ENCODE measurements around the gene AP3S2.

The AP3S2 gene

GRCh38 chr15:89822611-89822950 is 71.2 kb downstream of the AP3S2 start:
- H3K4me3 ChIP-seq (ENCODE audit: low read length) = no peak overlapping the region
- H3K36me3 ChIP-seq (ENCODE audit: insufficient read depth, low read length) = no peaks in the 10 kb centered on the region
- H3K9me3 ChIP-seq (ENCODE audit: low read length) = no peaks in the 10 kb centered on the region
- H2AFZ ChIP-seq (ENCODE audit: low read depth, low read length) = no peak overlapping the region
- H3K4me1 ChIP-seq (ENCODE audit: insufficient read depth, low read length) = no peaks in the 10 kb centered on the region
- peaks cover 10% of the 10 kb centered on the region for H3K27me3 ChIP-seq (ENCODE audit: insufficient read depth, low read length)

GRCh38 chr15:89822026-89822425 is 71.8 kb downstream of the AP3S2 start:
- no peak overlapping the region for H2AFZ ChIP-seq (ENCODE audit: low read depth, low read length)
- no peaks in the 10 kb centered on the region for H3K4me1 ChIP-seq (ENCODE audit: insufficient read depth, low read length)
- no peaks in the 10 kb centered on the region for H3K36me3 ChIP-seq (ENCODE audit: insufficient read depth, low read length)
- H3K27me3 ChIP-seq (ENCODE audit: insufficient read depth, low read length) = peaks cover 10% of the 10 kb centered on the region
- H3K9me3 ChIP-seq (ENCODE audit: low read length) = no peaks in the 10 kb centered on the region
- H3K4me3 ChIP-seq (ENCODE audit: low read length) = no peak overlapping the region

- Histone ChIP-seq H3K27me3 (ENCODE audit: insufficient read depth, low read length) (peaks cover 20% of the 10 kb centered on the region), H3K4me3 (ENCODE audit: low read length) (no peak overlapping the region), H3K36me3 (ENCODE audit: insufficient read depth, low read length) (no peaks in the 10 kb centered on the region), H2AFZ (ENCODE audit: low read depth, low read length) (no peak overlapping the region), H3K9me3 (ENCODE audit: low read length) (peaks cover 1% of the 10 kb centered on the region), H3K4me1 (ENCODE audit: insufficient read depth, low read length) (no peaks in the 10 kb centered on the region)
Observed at GRCh38 chr15:89820666-89821611, 72.9 kb downstream of the AP3S2 start.

- Histone ChIP-seq H3K4me3 (ENCODE audit: low read length) (no peak overlapping the region), H3K27me3 (ENCODE audit: insufficient read depth, low read length) (peaks cover 45% of the 10 kb centered on the region), H3K9me3 (ENCODE audit: low read length) (peaks cover 11% of the 10 kb centered on the region), H2AFZ (ENCODE audit: low read depth, low read length) (no peak overlapping the region), H3K4me1 (ENCODE audit: insufficient read depth, low read length) (no peaks in the 10 kb centered on the region), H3K36me3 (ENCODE audit: insufficient read depth, low read length) (no peaks in the 10 kb centered on the region)
Observed at GRCh38 chr15:89818287-89818686, 75.5 kb downstream of the AP3S2 start.

DNA sequence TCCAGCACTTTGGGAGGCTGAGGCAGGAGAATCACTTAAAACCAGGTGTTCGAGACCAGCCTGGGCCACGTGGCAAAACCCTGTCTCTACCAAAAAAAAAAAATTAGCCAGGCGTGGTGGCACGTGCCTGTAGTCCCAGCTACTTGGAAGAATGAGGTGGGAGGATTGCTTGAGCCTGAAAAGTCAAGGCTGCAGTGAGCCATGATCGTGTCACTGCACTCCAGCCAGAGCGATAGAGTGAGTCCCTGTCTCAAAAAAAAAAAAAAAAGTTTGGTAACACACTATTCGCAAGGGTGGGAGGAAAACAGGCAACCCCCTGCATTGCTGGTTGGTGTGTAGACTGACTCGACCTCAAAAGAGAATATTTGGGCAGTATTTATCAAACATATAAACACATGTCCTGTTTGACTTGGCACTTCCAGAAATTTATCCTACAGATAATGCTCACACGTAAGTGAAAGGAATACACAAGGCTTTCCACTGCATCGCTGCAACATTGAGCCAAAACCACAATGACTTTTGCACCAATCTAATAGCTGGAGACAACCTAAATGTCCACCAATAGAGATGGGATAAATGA is 76.0 kb downstream of the AP3S2 start:
- H3K4me1 ChIP-seq (ENCODE audit: insufficient read depth, low read length) = no peaks in the 10 kb centered on the region
- H3K9me3 ChIP-seq (ENCODE audit: low read length) = peaks cover 11% of the 10 kb centered on the region
- H2AFZ ChIP-seq (ENCODE audit: low read depth, low read length) = no peak overlapping the region
- H3K27me3 ChIP-seq (ENCODE audit: insufficient read depth, low read length) = peaks cover 50% of the 10 kb centered on the region
- no peak overlapping the region for H3K4me3 ChIP-seq (ENCODE audit: low read length)
- H3K36me3 ChIP-seq (ENCODE audit: insufficient read depth, low read length) = no peaks in the 10 kb centered on the region

DNA sequence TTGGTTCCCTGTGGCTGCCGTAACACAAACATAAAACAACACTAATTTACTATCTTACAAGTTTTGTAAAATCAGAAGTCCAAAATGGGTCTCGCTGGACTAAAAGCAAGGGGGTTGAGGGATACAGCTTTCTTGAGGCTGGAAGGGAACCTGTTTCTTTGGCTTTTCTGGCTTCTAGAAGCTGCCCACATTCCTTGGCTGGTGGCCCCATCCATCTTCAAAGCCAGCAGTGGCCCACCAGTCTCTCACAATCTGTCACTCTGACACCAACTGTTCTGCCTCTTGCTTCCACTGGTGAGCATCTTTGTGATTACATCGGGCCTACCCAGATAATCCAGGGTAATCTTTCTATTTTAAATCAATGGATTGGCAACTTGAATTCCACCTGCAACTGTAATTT is 78.0 kb downstream of the AP3S2 start:
- H3K36me3 ChIP-seq (ENCODE audit: insufficient read depth, low read length) = no peaks in the 10 kb centered on the region
- H3K9me3 ChIP-seq (ENCODE audit: low read length) = peaks cover 12% of the 10 kb centered on the region
- H3K4me3 ChIP-seq (ENCODE audit: low read length) = no peak overlapping the region
- H2AFZ ChIP-seq (ENCODE audit: low read depth, low read length) = no peak overlapping the region
- peaks cover 56% of the 10 kb centered on the region for H3K27me3 ChIP-seq (ENCODE audit: insufficient read depth, low read length)
- H3K4me1 ChIP-seq (ENCODE audit: insufficient read depth, low read length) = no peaks in the 10 kb centered on the region

DNA sequence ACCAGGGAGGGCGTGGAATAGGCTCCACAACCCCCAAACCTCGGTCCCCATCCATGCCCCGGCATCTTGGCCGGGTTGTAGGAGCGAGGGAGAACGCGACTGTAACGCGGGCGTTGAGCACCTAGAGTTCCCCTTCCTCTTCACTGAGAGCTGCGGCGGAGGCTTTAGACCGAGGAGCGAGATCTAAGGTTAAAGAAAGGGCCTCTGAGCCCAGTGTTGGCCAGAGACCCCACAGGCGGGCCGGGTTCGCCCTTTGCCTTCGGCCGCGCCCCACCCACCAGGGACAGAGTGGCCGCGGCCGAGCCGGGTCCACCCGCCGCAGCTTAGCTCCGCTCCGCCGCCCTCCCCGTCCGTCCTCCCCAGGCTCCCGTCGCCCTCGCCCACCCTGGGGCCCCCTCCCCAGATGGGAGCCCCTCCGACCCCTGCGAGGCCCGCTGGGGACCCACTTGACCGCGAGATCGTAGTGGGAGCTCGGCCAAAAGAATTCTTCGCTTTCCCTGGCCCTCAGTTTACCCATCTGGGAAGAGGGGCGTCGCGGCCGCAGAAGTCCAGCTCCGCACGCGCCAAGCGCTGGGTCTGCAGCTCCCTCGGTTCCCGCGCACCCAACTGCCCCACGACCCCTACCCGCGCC is 79.6 kb downstream of the AP3S2 start:
- Histone ChIP-seq H2AFZ (ENCODE audit: low read depth, low read length) (no peak overlapping the region), H3K27me3 (ENCODE audit: insufficient read depth, low read length) (peaks cover 57% of the 10 kb centered on the region), H3K9me3 (ENCODE audit: low read length) (peaks cover 12% of the 10 kb centered on the region), H3K36me3 (ENCODE audit: insufficient read depth, low read length) (no peaks in the 10 kb centered on the region), H3K4me1 (ENCODE audit: insufficient read depth, low read length) (no peaks in the 10 kb centered on the region), H3K4me3 (ENCODE audit: low read length) (no peak overlapping the region)

- Histone ChIP-seq H3K4me3 (ENCODE audit: low read length) (no peak overlapping the region), H2AFZ (ENCODE audit: low read depth, low read length) (no peak overlapping the region), H3K36me3 (ENCODE audit: insufficient read depth, low read length) (no peaks in the 10 kb centered on the region), H3K9me3 (ENCODE audit: low read length) (peaks cover 12% of the 10 kb centered on the region), H3K27me3 (ENCODE audit: insufficient read depth, low read length) (peaks cover 57% of the 10 kb centered on the region), H3K4me1 (ENCODE audit: insufficient read depth, low read length) (no peaks in the 10 kb centered on the region)
Observed at GRCh38 chr15:89813381-89814111, 80.2 kb downstream of the AP3S2 start.

- peaks cover 57% of the 10 kb centered on the region for H3K27me3 ChIP-seq (ENCODE audit: insufficient read depth, low read length)
- no peaks in the 10 kb centered on the region for H3K4me1 ChIP-seq (ENCODE audit: insufficient read depth, low read length)
- no peak overlapping the region for H3K4me3 ChIP-seq (ENCODE audit: low read length)
- peaks cover 12% of the 10 kb centered on the region for H3K9me3 ChIP-seq (ENCODE audit: low read length)
- H3K36me3 ChIP-seq (ENCODE audit: insufficient read depth, low read length) = no peaks in the 10 kb centered on the region
- H2AFZ ChIP-seq (ENCODE audit: low read depth, low read length) = no peak overlapping the region
Observed at GRCh38 chr15:89812847-89813320, 80.9 kb downstream of the AP3S2 start.

DNA sequence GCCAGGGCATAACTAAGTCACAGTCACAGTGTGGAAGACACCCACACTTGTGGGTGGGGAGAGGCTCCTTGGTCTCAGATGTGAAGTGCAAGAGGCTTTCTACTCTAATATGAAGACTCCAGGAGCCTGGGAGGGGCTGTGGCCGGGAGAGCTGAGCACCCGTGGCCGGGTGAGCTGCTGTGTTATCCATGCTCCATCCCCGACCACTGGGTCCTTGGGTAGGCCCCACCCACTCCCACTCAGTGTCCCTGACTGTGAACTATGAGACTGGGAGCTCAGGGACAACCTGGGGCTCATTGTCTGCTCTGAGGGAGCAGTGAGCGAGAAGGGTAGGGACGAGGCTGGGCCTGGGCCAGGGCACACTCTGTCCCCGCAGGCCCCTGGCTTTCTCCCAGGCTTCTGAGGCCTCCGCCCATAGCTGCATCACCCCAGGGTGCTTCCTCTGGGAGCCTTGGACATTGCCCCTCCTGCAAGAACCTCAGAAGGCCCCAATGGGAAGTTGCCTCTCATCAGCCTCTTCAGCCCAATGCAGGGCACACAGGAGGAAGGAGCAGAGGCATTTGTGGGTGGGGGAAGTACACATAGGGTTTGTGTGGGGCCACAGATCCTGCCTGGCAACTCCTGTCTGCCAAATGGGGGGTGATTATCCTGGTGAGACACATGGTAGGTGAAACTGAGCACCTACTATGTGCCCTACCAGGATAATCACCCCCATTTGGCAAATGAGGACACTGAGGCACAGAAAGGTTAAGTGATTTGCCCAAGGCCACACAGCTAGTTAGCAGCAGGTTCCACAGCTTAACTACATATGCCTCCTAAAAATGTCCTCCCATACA is 81.6 kb downstream of the AP3S2 start:
- Histone ChIP-seq H3K27me3 (ENCODE audit: insufficient read depth, low read length) (peaks cover 57% of the 10 kb centered on the region), H3K4me1 (ENCODE audit: insufficient read depth, low read length) (no peaks in the 10 kb centered on the region), H3K36me3 (ENCODE audit: insufficient read depth, low read length) (no peaks in the 10 kb centered on the region), H3K9me3 (ENCODE audit: low read length) (peaks cover 12% of the 10 kb centered on the region), H2AFZ (ENCODE audit: low read depth, low read length) (no peak overlapping the region), H3K4me3 (ENCODE audit: low read length) (no peak overlapping the region)

DNA sequence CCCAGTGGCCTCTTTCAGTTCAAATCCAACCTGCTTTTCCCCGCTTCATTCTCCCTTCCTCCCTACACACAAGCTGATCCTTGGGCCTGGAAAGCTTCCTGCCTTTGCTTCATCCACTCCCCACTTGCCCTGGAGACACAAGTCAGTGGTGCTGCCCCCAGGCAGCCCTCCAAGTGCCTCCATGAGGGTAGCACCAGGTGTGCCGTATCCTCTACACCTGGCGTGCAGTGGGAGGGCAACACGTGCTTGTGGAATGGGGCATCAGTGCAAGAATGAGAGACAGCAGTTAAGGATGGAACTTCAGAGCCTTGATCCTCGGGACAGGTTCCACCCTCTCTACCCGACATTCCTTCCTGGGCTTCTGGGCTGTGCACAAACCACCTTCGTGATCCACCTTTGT is 83.0 kb downstream of the AP3S2 start:
- Histone ChIP-seq H3K9me3 (ENCODE audit: low read length) (peaks cover 10% of the 10 kb centered on the region), H3K27me3 (ENCODE audit: insufficient read depth, low read length) (peaks cover 47% of the 10 kb centered on the region), H2AFZ (ENCODE audit: low read depth, low read length) (no peak overlapping the region), H3K4me3 (ENCODE audit: low read length) (no peak overlapping the region), H3K36me3 (ENCODE audit: insufficient read depth, low read length) (no peaks in the 10 kb centered on the region), H3K4me1 (ENCODE audit: insufficient read depth, low read length) (no peaks in the 10 kb centered on the region)

DNA sequence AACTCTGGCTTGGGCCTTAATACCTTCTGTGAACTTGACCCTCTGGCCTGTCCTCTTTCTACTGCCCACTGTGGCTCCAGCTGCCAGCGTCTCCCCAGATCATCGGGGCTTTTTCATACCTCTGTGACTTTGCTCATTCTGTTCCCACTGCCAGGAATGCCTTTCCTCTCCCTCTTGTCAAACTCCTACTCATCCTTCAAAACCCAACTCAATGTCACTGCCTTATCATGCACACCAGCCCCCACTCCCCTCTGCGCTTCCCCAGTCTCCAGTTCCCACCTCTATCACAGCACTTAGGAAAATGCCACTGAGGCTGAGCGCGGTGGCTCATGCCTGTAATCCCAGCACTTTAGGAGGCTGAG is 84.0 kb downstream of the AP3S2 start:
- Histone ChIP-seq H3K36me3 (ENCODE audit: insufficient read depth, low read length) (no peaks in the 10 kb centered on the region), H3K9me3 (ENCODE audit: low read length) (peaks cover 1% of the 10 kb centered on the region), H3K4me3 (ENCODE audit: low read length) (no peak overlapping the region), H3K27me3 (ENCODE audit: insufficient read depth, low read length) (peaks cover 36% of the 10 kb centered on the region), H2AFZ (ENCODE audit: low read depth, low read length) (no peak overlapping the region), H3K4me1 (ENCODE audit: insufficient read depth, low read length) (no peaks in the 10 kb centered on the region)

Data from neuron (in vitro differentiated cells).